ENCODE results near the gene SPAG7.

DNA sequence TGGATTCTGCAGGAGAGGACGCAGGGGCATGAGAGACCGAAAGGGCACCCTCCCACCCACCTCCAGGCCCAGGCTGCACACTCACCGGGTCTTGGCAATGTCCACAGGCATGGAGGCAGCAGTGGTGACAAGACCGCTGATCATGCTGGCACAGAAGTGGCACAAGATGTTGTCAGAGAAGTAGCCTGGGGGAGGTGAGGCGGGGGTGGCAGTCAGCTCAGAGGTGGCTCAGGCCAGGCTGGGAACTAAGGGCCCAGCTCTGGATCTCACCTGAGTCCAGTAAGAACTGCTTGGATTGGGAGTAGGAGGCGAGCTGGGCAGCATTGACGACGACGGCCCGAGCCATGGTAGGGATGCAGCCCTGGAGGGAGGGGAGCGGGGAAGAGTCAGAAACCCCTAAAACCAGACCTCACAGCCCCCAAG is 29.5 kb downstream of the SPAG7 start:
- TF ChIP-seq, protein P1, sequence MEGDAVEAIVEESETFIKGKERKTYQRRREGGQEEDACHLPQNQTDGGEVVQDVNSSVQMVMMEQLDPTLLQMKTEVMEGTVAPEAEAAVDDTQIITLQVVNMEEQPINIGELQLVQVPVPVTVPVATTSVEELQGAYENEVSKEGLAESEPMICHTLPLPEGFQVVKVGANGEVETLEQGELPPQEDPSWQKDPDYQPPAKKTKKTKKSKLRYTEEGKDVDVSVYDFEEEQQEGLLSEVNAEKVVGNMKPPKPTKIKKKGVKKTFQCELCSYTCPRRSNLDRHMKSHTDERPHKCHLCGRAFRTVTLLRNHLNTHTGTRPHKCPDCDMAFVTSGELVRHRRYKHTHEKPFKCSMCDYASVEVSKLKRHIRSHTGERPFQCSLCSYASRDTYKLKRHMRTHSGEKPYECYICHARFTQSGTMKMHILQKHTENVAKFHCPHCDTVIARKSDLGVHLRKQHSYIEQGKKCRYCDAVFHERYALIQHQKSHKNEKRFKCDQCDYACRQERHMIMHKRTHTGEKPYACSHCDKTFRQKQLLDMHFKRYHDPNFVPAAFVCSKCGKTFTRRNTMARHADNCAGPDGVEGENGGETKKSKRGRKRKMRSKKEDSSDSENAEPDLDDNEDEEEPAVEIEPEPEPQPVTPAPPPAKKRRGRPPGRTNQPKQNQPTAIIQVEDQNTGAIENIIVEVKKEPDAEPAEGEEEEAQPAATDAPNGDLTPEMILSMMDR (IDR thresholded peaks at IDR 0.05; ENCODE audit: control extremely low read depth in 1 of 3, insufficient read depth in 1 of 3, low read depth in 1 of 3, low read length in 3 of 3) = no peak
- no peak for TF ChIP-seq BRCA1 (IDR thresholded peaks at IDR 0.05; ENCODE audit: low read depth, low read length)
- no peak for TF ChIP-seq RFX5 (IDR thresholded peaks at IDR 0.05; ENCODE audit: borderline replicate concordance, low read depth, low read length)
- TF ChIP-seq RAD21 (IDR thresholded peaks at IDR 0.05 in 1 of 2, conservative IDR thresholded peaks at IDR 0.05 in 1 of 2; ENCODE audit: low read depth in 2 of 2, low read length in 2 of 2) = no peak
- TF ChIP-seq POLR2A (IDR thresholded peaks at IDR 0.05; ENCODE audit: control extremely low read depth in 1 of 2, low read depth in 2 of 2, low read length in 2 of 2) = no peak
